OCI-LY1 (cell line): Measurements from ENCODE around the gene EXOSC2.

Source experiments
- H2AFZ ChIP-seq: fragments of 200-600 bp; sonication (generic), shearing (Covaris generic); 2 replicates; pipeline ENCODE4 v1.6.0; 2014; ENCODE audit warnings: antibody characterized with exemption, mild to moderate bottlenecking, low read length
- H3F3A ChIP-seq: fragments of 200-600 bp; sonication (generic), shearing (Covaris generic); 2 replicates; pipeline ENCODE4 v1.6.0; 2014; ENCODE audit warnings: mild to moderate bottlenecking, antibody characterized with exemption, low read length, moderate library complexity; ENCODE audit not compliant: insufficient read depth
- H3K27ac ChIP-seq: fragments of 200-600 bp; sonication (generic); 2 replicates; pipeline ENCODE4 v1.5.1; 2014; ENCODE audit warnings: low read length, mixed run types, mild to moderate bottlenecking, low read depth; ENCODE audit not compliant: poor library complexity, severe bottlenecking
- H3K27me3 ChIP-seq: fragments of 200-600 bp; sonication (generic); 2 replicates; pipeline ENCODE4 v1.6.0; 2014; ENCODE audit warnings: antibody characterized with exemption, mild to moderate bottlenecking, low read length, moderate library complexity; ENCODE audit not compliant: insufficient read depth
- H3K36me3 ChIP-seq: fragments of 200-600 bp; sonication (generic); 2 replicates; pipeline ENCODE4 v1.6.1; 2014; ENCODE audit warnings: mild to moderate bottlenecking, antibody characterized with exemption, low read length, moderate library complexity, mixed read lengths; ENCODE audit not compliant: insufficient read depth
- H3K4me1 ChIP-seq: fragments of 200-600 bp; sonication (generic); 2 replicates; pipeline ENCODE4 v1.5.1; 2014; ENCODE audit warnings: mild to moderate bottlenecking, low read length, moderate library complexity; ENCODE audit not compliant: insufficient read depth, severe bottlenecking
- H3K4me2 ChIP-seq: fragments of 200-600 bp; sonication (generic), shearing (Covaris generic); 2 replicates; pipeline ENCODE4 v1.6.1; 2014; ENCODE audit warnings: low read length
- H3K4me3 ChIP-seq: fragments of 200-600 bp; sonication (generic); 2 replicates; pipeline ENCODE4 v1.5.1; 2014; ENCODE audit warnings: low read length, low read depth, mild to moderate bottlenecking, mixed read lengths; ENCODE audit not compliant: poor library complexity, severe bottlenecking
- H3K79me2 ChIP-seq: fragments of 200-600 bp; shearing (Covaris generic); 2 replicates; pipeline ENCODE4 v1.6.1; 2016; ENCODE audit warnings: mixed run types, low read length, mixed read lengths; ENCODE audit not compliant: insufficient read depth
- H3K9ac ChIP-seq: fragments of 200-600 bp; sonication (generic), shearing (Covaris generic); 2 replicates; pipeline ENCODE4 v1.6.1; 2014; ENCODE audit warnings: mild to moderate bottlenecking, low read length, mixed read lengths
- H3K9me2 ChIP-seq: fragments of 200-600 bp; sonication (generic), shearing (Covaris generic); 2 replicates; pipeline ENCODE4 v1.6.1; 2014; ENCODE audit warnings: low read depth, mild to moderate bottlenecking, low read length, mixed read lengths
- H3K9me3 ChIP-seq: fragments of 200-600 bp; shearing (Covaris generic); 2 replicates; pipeline ENCODE4 v1.6.1; 2014; ENCODE audit warnings: low read length, mixed read lengths
- H4K20me1 ChIP-seq: fragments of 200-600 bp; sonication (generic), shearing (Covaris generic); 2 replicates; pipeline ENCODE4 v1.6.0; 2016; ENCODE audit warnings: mild to moderate bottlenecking, low read length; ENCODE audit not compliant: insufficient read depth
- CTCF ChIP-seq: fragments of 200-600 bp; sonication (generic), shearing (Covaris generic); IDR thresholded peaks from 2 replicates; pipeline ENCODE4 v1.5.1; 2017; ENCODE audit warnings: mild to moderate bottlenecking, antibody characterized with exemption, low read length, moderate library complexity, mixed read lengths
- EZH2 ChIP-seq: fragments of 200-600 bp; sonication (generic), shearing (Covaris generic); IDR thresholded peaks from 2 replicates; pipeline ENCODE4 v1.8.0; 2017; ENCODE audit warnings: borderline replicate concordance, mixed run types, mild to moderate bottlenecking, antibody characterized with exemption, low read length, moderate library complexity, mixed read lengths

EXOSC2 gene

GRCh38 chr9:130672466-130672865 lies 21.1 kb upstream of the EXOSC2 start:
- Histone ChIP-seq H3K36me3 (no peaks in the 10 kb centered on the region), H3K9me3 (no peaks in the 10 kb centered on the region), H3K4me1 (no peaks in the 10 kb centered on the region), H3K9me2 (no peaks in the 10 kb centered on the region), H3K4me3 (no peak overlapping the region), H3K27ac (no peak overlapping the region), H3K4me2 (no peak overlapping the region), H3K9ac (no peak overlapping the region), H4K20me1 (no peaks in the 10 kb centered on the region), H3F3A (no peaks in the 10 kb centered on the region), H3K27me3 (0 out of 2 replicates have a peak, but pooled peaks cover 3% of the 10 kb centered on the region), H3K79me2 (no peaks in the 10 kb centered on the region), H2AFZ (no peak overlapping the region)
- no peak for TF ChIP-seq EZH2
- no peak for TF ChIP-seq CTCF

GRCh38 chr9:130672933-130673615 lies 20.5 kb upstream of the EXOSC2 start:
- H3K9ac ChIP-seq: no peak overlapping the region
- no peak overlapping the region for H3K27ac ChIP-seq
- H2AFZ ChIP-seq: no peak overlapping the region

GRCh38 chr9:130675396-130675795 lies 18.2 kb upstream of the EXOSC2 start:
- H3K27me3 ChIP-seq: 0 out of 2 replicates have a peak, but pooled peaks cover 3% of the 10 kb centered on the region
- no peaks in the 10 kb centered on the region for H3F3A ChIP-seq
- H3K9ac ChIP-seq: no peak overlapping the region
- no peaks in the 10 kb centered on the region for H3K9me3 ChIP-seq
- H3K4me1 ChIP-seq: no peaks in the 10 kb centered on the region
- no peaks in the 10 kb centered on the region for H3K79me2 ChIP-seq
- no peak overlapping the region for H3K27ac ChIP-seq
- H4K20me1 ChIP-seq: no peaks in the 10 kb centered on the region
- no peaks in the 10 kb centered on the region for H3K9me2 ChIP-seq
- no peak overlapping the region for H3K4me2 ChIP-seq
- no peak overlapping the region for H3K4me3 ChIP-seq
- TF ChIP-seq CTCF: no peak
- no peak for TF ChIP-seq EZH2
- no peak overlapping the region for H2AFZ ChIP-seq
- no peaks in the 10 kb centered on the region for H3K36me3 ChIP-seq

More at GRCh38 chr9:130672933-130673615, 20.5 kb upstream of the EXOSC2 start:
- H3K4me1 ChIP-seq: no peaks in the 10 kb centered on the region
- H3K79me2 ChIP-seq: no peaks in the 10 kb centered on the region
- 0 out of 2 replicates have a peak, but pooled peaks cover 3% of the 10 kb centered on the region for H3K27me3 ChIP-seq
- TF ChIP-seq CTCF (no peak), EZH2 (no peak)
- H4K20me1 ChIP-seq: no peaks in the 10 kb centered on the region
- H3F3A ChIP-seq: no peaks in the 10 kb centered on the region
- H3K4me2 ChIP-seq: no peak overlapping the region
- no peaks in the 10 kb centered on the region for H3K9me3 ChIP-seq
- no peaks in the 10 kb centered on the region for H3K36me3 ChIP-seq
- H3K9me2 ChIP-seq: no peaks in the 10 kb centered on the region
- no peak overlapping the region for H3K4me3 ChIP-seq
